Neural progenitor cell (in vitro differentiated cells): ENCODE measurements around the gene RALY.

Experiments used
- EZH2 ChIP-seq: fragments of 200-600 bp; sonication (generic); IDR thresholded peaks from 2 replicates; pipeline ENCODE4 v1.6.1; 2017; ENCODE audit warnings: antibody characterized with exemption, mild to moderate bottlenecking, moderate library complexity
- EZH2phosphoT487 ChIP-seq: fragments of 200-600 bp; sonication (generic); IDR thresholded peaks from 2 replicates; pipeline ENCODE4 v1.6.1; 2017; ENCODE audit warnings: antibody characterized with exemption
- TF ChIP-seq, protein P1 (sequence below): fragments of 200-600 bp; sonication (generic); IDR thresholded peaks from 2 replicates; pipeline ENCODE4 v1.5.1; 2017; ENCODE audit warnings: antibody characterized with exemption, mild to moderate bottlenecking

DNA sequence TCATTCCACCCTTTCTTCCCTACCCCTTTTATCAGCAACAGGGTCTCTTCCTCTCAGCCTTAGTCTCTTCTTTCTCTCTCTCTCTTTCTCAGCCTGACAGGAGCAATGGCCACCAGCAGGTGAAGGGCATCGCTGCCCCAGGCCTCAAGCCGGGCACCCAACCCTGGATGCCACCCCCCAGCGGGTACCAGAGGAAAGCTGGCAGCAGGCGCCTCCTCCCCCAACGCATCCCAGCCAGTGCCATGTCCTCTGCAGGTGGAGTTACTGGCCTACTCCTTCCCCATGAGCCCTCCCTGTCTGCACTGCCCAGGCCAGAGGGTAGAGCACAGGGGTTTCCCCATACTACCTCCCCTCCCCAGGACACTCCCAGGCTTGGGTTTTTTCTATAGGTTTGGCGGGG lies 86.1 kb downstream of the RALY start:
- TF ChIP-seq, protein P1, sequence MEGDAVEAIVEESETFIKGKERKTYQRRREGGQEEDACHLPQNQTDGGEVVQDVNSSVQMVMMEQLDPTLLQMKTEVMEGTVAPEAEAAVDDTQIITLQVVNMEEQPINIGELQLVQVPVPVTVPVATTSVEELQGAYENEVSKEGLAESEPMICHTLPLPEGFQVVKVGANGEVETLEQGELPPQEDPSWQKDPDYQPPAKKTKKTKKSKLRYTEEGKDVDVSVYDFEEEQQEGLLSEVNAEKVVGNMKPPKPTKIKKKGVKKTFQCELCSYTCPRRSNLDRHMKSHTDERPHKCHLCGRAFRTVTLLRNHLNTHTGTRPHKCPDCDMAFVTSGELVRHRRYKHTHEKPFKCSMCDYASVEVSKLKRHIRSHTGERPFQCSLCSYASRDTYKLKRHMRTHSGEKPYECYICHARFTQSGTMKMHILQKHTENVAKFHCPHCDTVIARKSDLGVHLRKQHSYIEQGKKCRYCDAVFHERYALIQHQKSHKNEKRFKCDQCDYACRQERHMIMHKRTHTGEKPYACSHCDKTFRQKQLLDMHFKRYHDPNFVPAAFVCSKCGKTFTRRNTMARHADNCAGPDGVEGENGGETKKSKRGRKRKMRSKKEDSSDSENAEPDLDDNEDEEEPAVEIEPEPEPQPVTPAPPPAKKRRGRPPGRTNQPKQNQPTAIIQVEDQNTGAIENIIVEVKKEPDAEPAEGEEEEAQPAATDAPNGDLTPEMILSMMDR: no peak
- TF ChIP-seq EZH2phosphoT487 (no peak), EZH2 (no peak)
